ENCODE measurements around the gene EDIL3.

The EDIL3 gene

GRCh38 chr5:83973925-83974815, 410.5 kb downstream of the EDIL3 start:
- DNase-seq (ENCODE audit: low spot score), result no peak
- TF ChIP-seq CTCF (IDR thresholded peaks at IDR 0.05; ENCODE audit: extremely low read depth, missing control alignments), result no peak

GRCh38 chr5:83972909-83973308, 411.8 kb downstream of the EDIL3 start:
- DNase-seq (ENCODE audit: low spot score), result no peak
- TF ChIP-seq CTCF (IDR thresholded peaks at IDR 0.05; ENCODE audit: extremely low read depth, missing control alignments), result no peak

- DNase-seq (ENCODE audit: low spot score), result no peak
These were observed 412.4 kb downstream of the EDIL3 start for GRCh38 chr5:83972236-83972635.

GRCh38 chr5:83967417-83967816, 417.3 kb downstream of the EDIL3 start:
- no peak for DNase-seq (ENCODE audit: low spot score)
- TF ChIP-seq CTCF (IDR thresholded peaks at IDR 0.05; ENCODE audit: extremely low read depth, missing control alignments), result no peak

More at GRCh38 chr5:83972236-83972635, 412.4 kb downstream of the EDIL3 start:
- TF ChIP-seq CTCF (IDR thresholded peaks at IDR 0.05; ENCODE audit: extremely low read depth, missing control alignments), result no peak

- no peak for TF ChIP-seq CTCF (IDR thresholded peaks at IDR 0.05; ENCODE audit: extremely low read depth, missing control alignments)
- no peak for DNase-seq (ENCODE audit: low spot score)
These were observed 419.2 kb downstream of the EDIL3 start for GRCh38 chr5:83965441-83965840.

GRCh38 chr5:83964271-83964670, 420.4 kb downstream of the EDIL3 start:
- DNase-seq (ENCODE audit: low spot score), result no peak
- TF ChIP-seq CTCF (IDR thresholded peaks at IDR 0.05; ENCODE audit: extremely low read depth, missing control alignments), result no peak

GRCh38 chr5:83957188-83957587, 427.5 kb downstream of the EDIL3 start:
- DNase-seq (ENCODE audit: low spot score), result no peak
- no peak for TF ChIP-seq CTCF (IDR thresholded peaks at IDR 0.05; ENCODE audit: extremely low read depth, missing control alignments)

All from GM20000 (cell line).